ENCODE data around the gene TNN.

DNA sequence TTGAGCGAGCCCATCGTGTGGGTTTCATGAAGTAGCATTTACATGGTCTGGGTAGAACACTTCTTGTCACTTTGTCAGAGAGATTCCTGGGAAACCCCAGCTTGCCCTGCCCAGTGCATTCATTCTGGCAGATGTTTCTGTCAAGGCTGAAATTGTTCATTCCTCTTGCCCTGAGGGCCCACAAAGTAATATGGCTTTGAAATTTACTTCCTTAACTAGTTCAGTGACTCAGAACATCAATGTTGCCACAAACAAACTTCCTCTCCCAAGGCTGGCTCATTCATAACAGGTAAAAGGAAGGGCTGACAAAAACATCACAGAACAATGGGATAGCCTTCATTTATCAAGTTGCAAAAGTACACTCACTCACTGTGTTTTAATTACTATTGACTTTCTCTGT is 129.9 kb downstream of the TNN start:
- TF ChIP-seq, protein P1, sequence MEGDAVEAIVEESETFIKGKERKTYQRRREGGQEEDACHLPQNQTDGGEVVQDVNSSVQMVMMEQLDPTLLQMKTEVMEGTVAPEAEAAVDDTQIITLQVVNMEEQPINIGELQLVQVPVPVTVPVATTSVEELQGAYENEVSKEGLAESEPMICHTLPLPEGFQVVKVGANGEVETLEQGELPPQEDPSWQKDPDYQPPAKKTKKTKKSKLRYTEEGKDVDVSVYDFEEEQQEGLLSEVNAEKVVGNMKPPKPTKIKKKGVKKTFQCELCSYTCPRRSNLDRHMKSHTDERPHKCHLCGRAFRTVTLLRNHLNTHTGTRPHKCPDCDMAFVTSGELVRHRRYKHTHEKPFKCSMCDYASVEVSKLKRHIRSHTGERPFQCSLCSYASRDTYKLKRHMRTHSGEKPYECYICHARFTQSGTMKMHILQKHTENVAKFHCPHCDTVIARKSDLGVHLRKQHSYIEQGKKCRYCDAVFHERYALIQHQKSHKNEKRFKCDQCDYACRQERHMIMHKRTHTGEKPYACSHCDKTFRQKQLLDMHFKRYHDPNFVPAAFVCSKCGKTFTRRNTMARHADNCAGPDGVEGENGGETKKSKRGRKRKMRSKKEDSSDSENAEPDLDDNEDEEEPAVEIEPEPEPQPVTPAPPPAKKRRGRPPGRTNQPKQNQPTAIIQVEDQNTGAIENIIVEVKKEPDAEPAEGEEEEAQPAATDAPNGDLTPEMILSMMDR (IDR thresholded peaks at IDR 0.05) = no peak
- TF ChIP-seq POLR2A (IDR thresholded peaks at IDR 0.05) = no peak
- TF ChIP-seq EP300 (IDR thresholded peaks at IDR 0.05) = no peak

Measured in ovary (tissue), 3 donors.